ENCODE measurements around the gene MBD4. TPM values are rescaled to one million over a fixed set of nuclear protein-coding genes. Genes with fewer than 3 reads are reported as not detected.
"Not testable (repeated sequence)": the region's sequence is repeated elsewhere in the genome, so short reads cannot be mapped to it uniquely, and the experiment has no call there.

The MBD4 gene
- 10 to 100 TPM; 62.0 to 63.9 TPM for total RNA-seq
- 31.6 TPM for polyA plus RNA-seq (2013, experiment 1 of 2)
- 36.2 TPM for polyA plus RNA-seq (2013, experiment 2 of 2)
- total RNA-seq: 42.7 to 102 (median 77.9) reads per million in 172 experiments

GRCh38 chr3:129439817-129440617 lies at the start of gene MBD4, which contains the start of gene IFT122:
MBD4 (minus strand) TSS chr3:129439948; CDS start chr3:129439833, 115 bp downstream.
IFT122 (plus strand) TSS chr3:129440224; CDS start chr3:129440331, 107 bp downstream.
- TF ChIP-seq CTCF (IDR thresholded peaks at IDR 0.05): no peak
- Mint-ChIP-seq H3K4me3 (peak within 1 kb of the TSS; percentile 91), H3K4me1 (ENCODE audit: low read depth) (peaks cover 86% of the 10 kb centered on the region), H3K27me3 (no peaks in the 10 kb centered on the region), H3K36me3 (ENCODE audit: low read depth) (peaks cover 41% of the 10 kb centered on the region), H3K27ac (peak within 1 kb of the TSS; percentile 93), H3K9me3 (no peaks in the 10 kb centered on the region)
- ChIA-PET CTCF (interaction anchor here (0.5 to 1.6 kb wide), 6 partner anchors 9 to 822 kb away, joined by 3 to 6 read pairs (median 4); partner anchors contain the start of gene PLXND1), POLR2A (interaction anchor here (0.6 to 4.5 kb wide), 23 partner anchors 10 to 1316 kb away, joined by 3 to 62 read pairs (median 6); partner anchors contain the start of genes EFCAB12, PLXND1, RUVBL1 and TMCC1)
- DNase-seq: peak; percentile 97 to 100 (median 98)
- H3K4me3 ChIP-seq (ENCODE audit: low read length): peak within 1 kb of the TSS; percentile 91
- no peaks in the 10 kb centered on the region for H3K27me3 ChIP-seq (ENCODE audit: control insufficient read depth in 1 of 2, insufficient read depth in 2 of 2, low read length in 2 of 2)
- no peaks in the 10 kb centered on the region for H3K9me3 ChIP-seq (ENCODE audit: control insufficient read depth in 1 of 2, insufficient read depth in 1 of 2, low read length in 2 of 2)
- peak within 1 kb of the TSS; percentile 83 to 87 for H3K27ac ChIP-seq (ENCODE audit: low read depth in 1 of 2, low read length in 2 of 2)
- intact Hi-C loops (cut with DNase I, micrococcal nuclease): loop anchor here (1.0 to 5.0 kb wide), 8 partner anchors 12 to 713 kb away; partner anchors contain the start of genes EFCAB12 (in 1 of the 2), PLXND1 (in 1 of the 2), RAB7A (in 1 of the 2) and TMCC1 (in 1 of the 2)
- H3K36me3 ChIP-seq (ENCODE audit: insufficient read depth, low read length): peaks cover 24% of the 10 kb centered on the region
- ATAC-seq (ENCODE audit: poor library complexity): peak; percentile 81
- peaks cover 30% of the 10 kb centered on the region for H3K4me1 ChIP-seq (ENCODE audit: insufficient read depth, low read length)

- H3K9me3 ChIP-seq (ENCODE audit: control insufficient read depth in 1 of 2, insufficient read depth in 1 of 2, low read length in 2 of 2); ATAC-seq (ENCODE audit: poor library complexity); H3K27ac ChIP-seq (ENCODE audit: low read depth in 1 of 2, low read length in 2 of 2); H3K4me3 ChIP-seq (ENCODE audit: low read length); POLR2A ChIA-PET; H3K4me1 Mint-ChIP-seq (ENCODE audit: low read depth); H3K27me3 ChIP-seq (ENCODE audit: control insufficient read depth in 1 of 2, insufficient read depth in 2 of 2, low read length in 2 of 2); H3K27ac Mint-ChIP-seq; H3K4me3 Mint-ChIP-seq; H3K27me3 Mint-ChIP-seq; intact Hi-C loops (cut with DNase I, micrococcal nuclease); H3K9me3 Mint-ChIP-seq; H3K36me3 ChIP-seq (ENCODE audit: insufficient read depth, low read length); H3K4me1 ChIP-seq (ENCODE audit: insufficient read depth, low read length): not testable (repeated sequence)
- H3K36me3 Mint-ChIP-seq (ENCODE audit: low read depth): peaks cover 40% of the 10 kb centered on the region
- CTCF ChIA-PET: interaction anchor here (1.4 kb wide), 1 partner anchor 137 kb away, joined by 3 read pairs; no protein-coding TSS in a partner anchor
- peak in 2 of 14 experiments; percentile 14 to 21 for DNase-seq
These were observed 49.5 kb upstream of the MBD4 start for GRCh38 chr3:129489258-129489657.

- H3K36me3 Mint-ChIP-seq (ENCODE audit: low read depth): peaks cover 34% of the 10 kb centered on the region
- H3K27ac Mint-ChIP-seq; ATAC-seq (ENCODE audit: poor library complexity); H3K27ac ChIP-seq (ENCODE audit: low read depth in 1 of 2, low read length in 2 of 2); DNase-seq; H3K4me3 Mint-ChIP-seq; H3K27me3 Mint-ChIP-seq; POLR2A ChIA-PET; CTCF ChIA-PET; H3K27me3 ChIP-seq (ENCODE audit: control insufficient read depth in 1 of 2, insufficient read depth in 2 of 2, low read length in 2 of 2); H3K4me1 ChIP-seq (ENCODE audit: insufficient read depth, low read length); intact Hi-C loops (cut with DNase I, micrococcal nuclease); H3K9me3 ChIP-seq (ENCODE audit: control insufficient read depth in 1 of 2, insufficient read depth in 1 of 2, low read length in 2 of 2); H3K36me3 ChIP-seq (ENCODE audit: insufficient read depth, low read length); H3K4me3 ChIP-seq (ENCODE audit: low read length); H3K9me3 Mint-ChIP-seq; H3K4me1 Mint-ChIP-seq (ENCODE audit: low read depth): not testable (repeated sequence)
These were observed 48.2 kb upstream of the MBD4 start for GRCh38 chr3:129487868-129488335.

All from CD4-positive, alpha-beta T cell (primary cell).